NCI-H69 (cell line): ENCODE results near the gene TBX2.
"Not testable (repeated sequence)": the region's sequence is repeated elsewhere in the genome, so short reads cannot be mapped to it uniquely, and the experiment has no call there.

Experiments
- DNase-seq: peaks from one replicate; lab custom pipeline; 2025; lab: John Stamatoyannopoulos, UW

The TBX2 gene

DNA sequence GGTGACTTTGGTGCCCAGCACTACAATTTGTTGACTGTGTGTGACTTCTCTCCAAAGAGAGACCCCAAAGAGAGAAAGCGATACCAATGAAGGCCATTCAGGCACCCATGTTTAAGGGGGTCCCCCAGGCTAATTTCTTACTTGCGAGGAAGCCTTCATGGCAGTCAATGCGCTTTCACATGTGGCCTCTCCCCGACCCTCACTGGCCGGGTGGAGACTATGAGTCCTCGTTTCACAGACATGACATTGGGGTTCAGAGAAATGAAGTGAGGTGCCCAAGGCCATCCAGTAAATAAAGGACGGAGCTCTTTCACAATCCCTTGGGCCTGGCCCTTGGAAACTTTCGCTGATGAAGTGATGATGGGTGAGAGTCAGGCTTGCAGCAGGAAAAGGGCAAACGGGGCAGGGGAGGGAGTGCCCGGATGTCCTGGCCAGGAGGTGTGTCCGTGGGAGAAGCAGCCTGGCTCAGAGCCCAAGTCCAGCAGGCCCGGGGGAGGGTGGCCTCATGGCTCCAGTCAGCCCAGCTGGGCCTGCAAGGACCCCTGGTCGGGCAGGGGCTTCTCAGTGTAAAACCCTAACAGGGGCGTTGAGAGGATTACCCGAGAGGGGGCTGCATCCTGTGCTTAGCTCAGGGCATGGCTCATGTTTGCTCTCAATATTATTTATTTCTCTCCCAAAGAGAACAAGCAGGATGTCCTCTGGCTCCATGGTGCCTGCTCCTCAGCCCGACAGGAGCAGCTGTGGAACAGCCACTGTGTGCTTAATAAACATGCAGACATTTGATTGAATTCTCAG, 14.7 kb downstream of the TBX2 start:
- peak; percentile 33 for DNase-seq

DNA sequence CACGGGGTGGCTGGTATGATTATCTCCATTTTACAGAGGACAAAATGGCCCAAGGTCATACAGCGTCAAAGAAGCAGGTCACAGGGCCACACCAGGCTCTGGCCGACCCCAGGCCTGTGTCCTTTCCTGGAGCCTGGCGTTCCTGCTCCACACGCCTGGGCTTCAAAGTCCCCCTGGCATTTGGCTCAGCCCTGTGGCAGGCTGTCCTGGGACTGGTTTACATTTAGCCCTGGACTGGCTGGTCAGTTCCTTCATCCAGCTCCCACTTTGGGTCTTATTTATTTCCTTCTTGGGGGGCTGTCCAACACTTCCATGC, 15.3 kb downstream of the TBX2 start:
- no peak for DNase-seq

DNA sequence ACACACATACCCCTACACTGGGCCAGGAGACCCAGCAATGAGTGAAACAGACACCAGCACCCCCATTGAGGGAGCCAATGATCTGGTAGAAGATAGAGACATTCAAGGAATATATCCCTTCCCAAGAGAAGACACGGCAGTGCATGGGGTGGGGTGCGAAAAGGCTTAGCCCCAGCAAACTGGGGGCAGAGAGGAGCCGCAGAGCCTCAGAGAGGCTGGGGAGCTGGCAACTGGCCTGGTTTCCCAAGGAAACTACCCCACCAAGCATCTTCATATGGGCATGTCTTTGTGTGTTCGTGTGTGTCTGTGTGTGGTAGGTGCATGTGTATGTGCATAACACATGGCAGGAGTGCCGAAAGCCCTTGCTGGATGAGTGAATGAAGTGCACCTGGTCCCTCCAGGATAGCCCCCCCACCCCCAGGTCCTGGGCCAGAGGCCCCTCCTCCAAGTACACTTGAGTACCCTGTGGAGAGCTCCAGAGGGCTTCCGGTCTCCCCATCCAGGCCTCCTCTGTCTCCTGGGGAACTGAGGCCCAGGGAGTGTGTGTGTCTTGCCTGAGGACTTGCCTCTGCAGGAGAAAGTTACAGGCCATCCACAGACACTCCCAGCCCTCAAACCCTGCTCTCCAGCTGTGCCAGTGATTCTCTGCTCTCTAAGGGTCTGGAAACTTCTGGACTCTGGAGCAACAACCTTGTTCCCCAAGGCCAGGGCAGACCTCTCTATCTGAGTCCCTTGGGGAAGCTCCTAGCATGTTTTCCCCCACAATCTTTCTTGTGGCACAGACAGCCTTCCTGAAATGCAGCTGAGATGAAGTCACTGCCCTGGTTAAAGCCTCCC, 15.9 kb downstream of the TBX2 start:
- peak; percentile 41 for DNase-seq

DNA sequence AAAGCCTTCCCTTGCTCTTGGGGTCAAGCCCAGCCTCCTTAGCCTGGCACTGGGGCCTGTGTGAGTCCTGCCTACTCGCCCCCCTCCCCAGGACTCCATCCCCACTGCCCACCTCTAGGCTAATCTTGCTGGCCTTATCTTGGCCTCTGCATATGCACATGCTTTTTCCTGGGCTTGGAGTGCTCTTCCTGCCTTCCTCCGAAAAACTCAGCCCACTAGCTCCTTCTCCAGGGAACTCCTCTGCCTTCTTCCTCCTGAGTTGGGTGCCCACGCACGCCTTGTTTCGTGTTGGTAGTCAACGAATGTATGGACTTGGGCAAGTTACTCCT, 16.5 kb downstream of the TBX2 start:
- DNase-seq = no peak

DNA sequence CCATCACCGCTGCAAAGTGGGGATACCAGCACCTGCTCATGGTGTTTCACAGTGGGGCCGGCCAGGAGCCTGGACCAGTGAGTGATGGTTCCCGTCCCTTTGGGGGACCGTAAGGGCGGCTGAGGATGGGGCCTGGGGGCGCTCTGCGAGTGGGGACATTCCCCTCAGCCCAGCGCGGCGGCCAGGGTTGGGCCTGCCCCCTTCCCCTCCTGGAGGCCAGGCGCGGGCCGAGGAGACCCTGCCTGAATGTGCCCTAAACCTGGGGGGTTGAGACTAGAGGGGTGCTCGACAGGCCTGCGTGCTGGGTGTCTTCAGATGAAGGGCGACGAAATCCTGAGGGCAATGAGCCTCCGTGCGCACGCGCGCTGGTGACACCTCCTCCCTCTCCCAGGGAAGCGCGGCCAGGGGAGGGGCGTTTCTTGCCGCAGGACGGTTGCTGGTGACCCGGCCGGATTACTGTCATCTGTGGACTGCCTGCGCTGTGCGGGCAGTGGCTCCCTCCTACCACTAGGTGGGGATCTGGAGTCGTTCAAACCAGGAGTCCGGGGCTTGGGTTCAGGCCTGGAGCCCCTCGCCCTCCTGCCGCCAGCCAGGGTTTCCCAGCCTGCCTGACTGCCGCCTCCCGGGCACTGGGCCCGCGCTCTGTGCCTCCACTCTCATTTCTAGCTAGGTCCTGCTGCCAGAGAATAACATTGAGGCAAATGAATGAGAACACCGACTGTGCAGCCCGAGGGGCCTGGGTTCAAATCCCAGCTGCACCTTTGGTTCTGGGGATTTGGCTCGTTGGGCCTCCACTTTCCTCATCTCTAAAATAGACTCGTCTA, 17.1 kb downstream of the TBX2 start:
- DNase-seq = peak; percentile 88

DNA sequence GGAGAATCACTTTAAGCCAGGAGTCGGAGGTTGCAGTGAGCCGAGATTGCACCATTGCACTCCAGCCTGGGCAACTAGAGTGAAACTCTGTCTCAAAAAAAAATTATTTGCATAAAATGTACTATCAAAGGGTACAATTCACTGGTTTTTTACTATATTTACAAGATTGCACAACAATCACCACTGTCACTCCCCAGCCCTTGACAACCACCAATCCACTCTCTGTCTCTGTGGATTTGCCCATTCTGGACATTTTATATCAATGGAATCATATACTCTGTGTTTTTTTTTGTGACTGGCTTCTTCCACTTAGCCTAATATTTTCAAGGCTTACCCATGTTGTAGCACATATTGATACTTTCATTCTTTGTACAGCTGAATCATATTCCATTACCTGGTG, 18.8 kb downstream of the TBX2 start:
- no peak for DNase-seq

DNA sequence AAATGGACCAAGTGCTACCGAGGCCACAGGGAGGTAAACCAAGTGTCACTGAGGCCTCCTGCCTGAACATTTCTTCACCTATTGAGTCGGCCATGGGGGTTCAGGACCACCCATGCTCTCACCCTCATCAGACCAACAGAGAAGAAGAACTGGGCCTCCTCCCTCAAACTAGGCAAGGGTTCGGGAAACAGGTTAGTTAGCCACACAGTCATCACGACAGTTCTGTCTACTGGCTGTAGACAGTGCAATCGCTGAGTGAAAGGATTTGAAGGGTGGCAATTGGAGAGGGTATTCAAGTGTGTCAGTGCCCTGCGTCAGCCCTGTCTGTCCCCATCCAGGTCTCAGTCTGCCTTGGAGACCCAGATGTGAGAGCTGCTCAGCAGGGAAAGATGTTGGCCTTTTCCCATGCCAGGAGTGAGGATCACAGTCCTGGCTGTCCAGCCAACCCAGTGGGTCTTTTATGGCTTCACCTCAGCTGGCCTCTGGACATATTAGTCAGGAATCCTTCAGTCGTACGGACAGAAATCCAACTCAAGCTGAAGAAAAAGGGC, 19.9 kb downstream of the TBX2 start:
- DNase-seq = no peak

DNA sequence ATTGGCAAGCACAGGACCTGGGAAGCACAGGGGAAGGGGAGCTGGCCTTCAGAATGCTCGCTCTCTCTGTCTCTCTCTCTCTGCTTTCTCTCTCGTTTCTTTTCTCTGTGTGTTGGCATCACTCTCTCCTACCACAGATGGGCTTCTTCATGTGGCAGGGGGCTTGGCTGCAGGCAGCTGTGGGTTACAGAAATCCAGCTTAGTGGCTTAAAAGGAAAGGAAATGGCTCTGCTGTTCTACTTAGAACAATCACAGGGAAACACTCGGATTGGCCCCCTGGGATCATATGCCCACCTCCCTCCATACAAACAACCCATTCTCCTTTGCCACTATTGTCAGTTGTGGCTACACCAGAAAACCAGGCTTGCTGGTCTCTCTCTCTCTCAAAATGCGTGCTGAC, 20.4 kb downstream of the TBX2 start:
- no peak for DNase-seq

DNA sequence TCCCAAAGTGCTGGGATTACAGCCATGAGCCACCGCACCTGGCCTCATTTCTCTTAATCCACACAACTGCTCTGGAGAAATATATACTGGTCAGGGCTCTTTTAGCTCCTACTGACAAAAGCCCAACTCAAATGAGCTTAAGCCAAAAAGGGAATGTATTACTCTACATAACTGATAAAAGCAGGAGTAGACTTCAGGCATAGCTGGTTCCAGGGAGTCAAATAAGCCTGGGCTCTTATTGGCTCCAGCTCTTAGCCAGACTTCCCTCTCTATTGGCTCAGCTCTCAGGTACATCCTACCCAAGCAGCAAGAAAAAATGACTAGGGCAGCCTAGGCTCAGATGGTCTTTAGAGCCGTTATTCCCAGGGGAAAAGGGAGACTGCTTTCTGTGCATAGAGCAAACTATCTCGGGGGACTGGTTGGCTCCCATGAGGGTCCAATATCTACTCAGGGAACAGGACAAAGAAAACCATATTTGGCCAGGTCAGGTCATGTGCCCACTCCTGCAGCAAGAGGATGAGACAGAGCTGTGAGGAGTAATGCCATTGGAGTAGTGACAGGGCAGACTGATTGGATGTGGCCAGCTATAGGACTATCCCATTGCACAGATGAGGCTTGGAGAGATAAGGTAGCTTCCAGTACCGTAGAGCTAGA, 21.2 kb downstream of the TBX2 start:
- DNase-seq = peak; percentile 42

DNA sequence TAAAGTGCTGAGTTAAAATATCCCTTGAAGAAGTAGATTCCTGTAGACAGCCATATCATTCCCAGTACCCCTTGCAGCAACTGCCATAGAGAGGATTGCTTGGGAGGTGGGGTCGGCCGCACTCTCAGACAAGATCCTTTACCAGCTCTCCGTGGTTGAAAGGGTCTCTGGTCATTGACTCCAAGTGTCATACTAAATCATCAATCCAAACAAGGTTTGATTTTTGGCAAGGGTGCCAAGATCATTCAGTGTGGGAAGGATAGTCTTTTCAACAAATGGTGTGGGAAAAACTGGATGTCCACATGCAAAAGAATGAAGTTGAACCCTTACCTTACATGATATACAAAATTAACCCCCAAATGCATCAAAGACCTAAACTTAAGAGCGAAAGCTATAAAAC, 21.8 kb downstream of the TBX2 start:
- no peak for DNase-seq

DNA sequence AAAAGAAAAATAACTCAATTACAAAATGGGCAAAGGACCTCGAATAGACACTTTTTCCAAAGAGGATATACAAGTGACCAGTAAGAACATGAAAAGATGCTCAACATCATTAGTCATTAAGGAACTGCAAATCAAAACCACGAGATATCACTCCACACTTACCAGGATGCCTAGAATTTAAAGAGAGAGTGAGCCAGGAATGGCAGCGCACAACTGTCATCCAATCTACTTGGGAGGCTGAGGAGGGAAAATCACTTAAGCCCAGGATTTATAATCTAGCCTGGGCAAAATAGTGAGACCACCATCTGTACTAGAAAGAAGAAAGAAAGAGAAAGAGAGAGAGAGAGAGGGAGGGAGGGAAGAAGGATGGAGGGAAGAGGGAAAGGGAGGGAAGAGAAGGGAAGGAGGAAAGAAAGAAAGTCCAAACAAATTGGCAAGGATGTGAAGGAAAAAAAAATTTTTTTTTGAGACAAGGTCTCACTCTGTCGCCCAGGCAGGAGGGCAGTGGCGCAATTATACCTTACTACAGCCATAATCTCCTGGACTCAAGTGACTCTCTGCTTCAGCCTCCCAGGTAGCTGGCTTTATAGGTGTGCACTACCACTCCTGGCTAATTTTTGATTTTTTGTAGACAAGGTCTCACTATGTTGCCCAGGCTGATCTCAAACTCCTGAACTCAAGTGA, 22.6 kb downstream of the TBX2 start:
- DNase-seq = no peak

DNA sequence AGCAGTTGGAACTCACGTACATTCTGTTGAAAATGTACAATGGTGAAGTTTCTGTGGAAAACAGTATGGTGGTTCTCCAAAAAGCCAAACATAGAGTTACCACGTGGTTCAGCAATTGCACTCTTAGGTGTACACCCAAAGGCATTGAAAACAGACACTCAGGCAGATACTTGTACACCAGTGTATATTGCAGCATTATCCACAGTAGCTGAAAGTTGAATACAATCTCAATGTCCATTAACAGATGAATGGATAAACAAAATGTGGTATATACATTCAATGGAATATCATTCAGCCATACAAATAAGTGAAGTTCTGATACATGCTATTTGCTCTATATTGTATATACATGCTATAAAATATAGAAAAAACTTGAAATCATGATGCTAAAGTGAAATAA, 23.2 kb downstream of the TBX2 start:
- DNase-seq = no peak

DNA sequence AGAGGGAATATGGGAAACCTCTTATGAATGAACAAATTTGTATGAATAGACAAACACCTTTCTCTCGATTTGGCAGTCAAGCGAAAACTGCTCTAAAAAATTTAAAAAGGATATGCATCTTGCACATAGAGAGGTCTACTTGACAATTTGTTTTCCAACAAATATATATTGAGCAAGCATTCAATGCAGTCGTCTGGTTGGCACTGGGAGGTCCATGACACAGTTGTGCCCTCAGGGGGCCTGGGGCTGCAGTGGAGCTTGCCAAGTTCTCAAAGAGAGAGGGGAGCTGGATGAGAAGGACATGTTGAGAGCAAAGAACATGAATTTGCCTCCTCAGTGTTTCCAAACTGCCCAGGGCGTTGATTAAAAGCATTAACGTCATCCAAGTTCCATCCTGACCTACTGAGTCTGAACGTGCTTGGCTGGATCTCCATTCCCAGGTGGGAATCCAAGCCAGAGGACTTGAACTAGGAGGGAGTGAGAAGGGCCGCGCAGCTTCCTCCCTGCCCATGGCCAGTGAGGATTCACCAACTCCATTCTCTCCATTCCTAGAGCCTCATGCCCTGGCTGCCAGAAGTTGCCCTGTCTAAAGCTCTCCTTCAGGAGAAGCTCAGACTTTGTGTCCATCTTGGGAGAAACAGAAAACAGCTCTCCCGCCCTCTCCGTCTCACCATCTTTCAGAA, 24.5 kb downstream of the TBX2 start:
- DNase-seq = peak; percentile 30

DNA sequence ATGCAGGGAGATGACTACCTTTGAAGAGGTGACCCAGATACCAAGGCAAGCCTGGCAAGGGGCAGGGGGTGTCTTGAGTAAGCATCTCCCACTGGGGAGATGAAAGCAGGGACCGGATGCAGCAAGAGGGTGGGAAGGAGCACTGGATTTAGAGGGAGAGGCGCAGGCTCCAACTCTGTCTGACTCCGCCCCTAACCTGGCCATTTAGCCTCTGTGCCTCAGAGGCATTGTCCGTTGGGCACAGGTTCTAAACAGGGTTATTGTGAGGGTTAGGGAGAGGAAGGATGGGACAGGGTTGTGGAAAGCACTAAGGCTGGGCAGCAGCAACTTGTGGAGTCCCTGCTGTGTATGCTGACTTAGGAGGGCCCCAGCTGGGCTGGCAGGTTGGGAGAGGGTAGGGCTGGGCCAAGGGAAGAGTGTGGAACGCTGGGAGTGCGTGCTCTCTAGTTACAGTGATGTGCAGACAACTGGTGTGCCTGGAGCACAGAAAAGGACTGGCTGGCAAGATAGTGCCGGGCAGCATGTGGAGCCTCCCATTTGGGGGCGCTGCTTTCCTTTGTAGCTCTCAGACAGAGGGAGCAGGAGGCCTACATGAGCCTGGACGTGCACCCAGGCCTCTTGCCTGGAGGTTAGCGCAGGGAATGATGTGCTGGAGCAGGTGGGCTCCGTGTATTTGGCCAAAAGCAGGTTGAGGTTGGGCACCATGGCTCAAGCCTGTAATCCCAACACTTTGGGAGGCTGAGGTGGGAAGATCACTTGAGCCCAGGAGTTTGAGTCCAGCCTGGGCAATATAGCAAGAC, 26.2 kb downstream of the TBX2 start:
- peak; percentile 83 for DNase-seq

DNA sequence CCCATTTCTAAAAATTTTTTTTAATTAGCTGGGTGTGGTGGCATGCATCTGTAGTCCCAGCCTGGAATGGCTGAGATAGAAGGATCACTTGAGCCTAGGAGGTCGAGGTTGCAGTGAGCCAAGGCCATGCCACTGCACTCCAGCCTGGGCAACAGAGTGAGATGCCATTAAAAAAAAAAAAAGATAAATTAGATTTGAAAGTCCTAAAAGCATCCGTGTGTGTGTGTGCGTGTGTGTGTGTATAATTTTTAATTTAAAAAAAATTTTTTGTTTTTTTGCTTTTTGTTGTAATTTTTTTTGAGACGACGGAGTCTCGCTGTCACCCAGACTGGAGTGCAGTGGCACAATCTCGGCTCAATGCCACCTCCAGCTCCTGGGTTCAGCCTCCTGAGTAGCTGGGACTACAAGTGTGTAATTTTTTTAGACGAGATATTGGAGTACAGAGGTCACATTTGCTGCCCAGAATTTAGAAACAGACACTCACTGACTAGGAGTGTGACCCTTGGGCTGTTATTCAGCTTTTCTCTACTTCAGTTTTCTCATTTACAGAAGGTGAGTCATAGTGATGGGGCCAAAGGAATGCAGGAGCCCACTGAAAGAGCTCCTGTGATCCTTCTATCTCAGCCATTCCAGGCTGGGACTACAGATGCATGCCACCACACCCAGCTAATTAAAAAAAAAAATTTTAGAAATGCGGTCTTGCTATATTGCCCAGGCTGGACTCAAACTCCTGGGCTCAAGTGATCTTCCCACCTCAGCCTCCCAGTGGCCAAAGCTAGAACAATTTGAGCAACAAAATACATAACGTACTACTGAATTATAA, 27.1 kb downstream of the TBX2 start:
- no peak for DNase-seq

DNA sequence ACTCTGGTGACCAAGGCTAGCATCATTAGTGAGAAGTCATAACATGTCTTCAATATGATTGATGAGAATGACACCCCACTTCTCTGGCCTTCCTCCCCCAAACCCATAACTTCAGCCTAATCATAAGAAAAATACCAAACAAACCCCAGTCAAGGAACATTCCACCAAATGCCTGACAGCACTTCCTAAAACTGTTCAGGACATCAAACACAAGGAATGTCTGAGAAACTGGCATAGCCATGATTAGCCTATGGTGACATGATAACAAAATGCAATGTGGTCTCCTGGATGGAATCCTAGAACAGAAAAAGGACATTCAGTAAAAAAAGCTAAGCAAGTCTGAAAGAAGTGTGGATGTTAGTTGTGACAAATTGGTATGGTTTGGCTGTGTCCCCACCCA, 27.9 kb downstream of the TBX2 start:
- DNase-seq = no peak

DNA sequence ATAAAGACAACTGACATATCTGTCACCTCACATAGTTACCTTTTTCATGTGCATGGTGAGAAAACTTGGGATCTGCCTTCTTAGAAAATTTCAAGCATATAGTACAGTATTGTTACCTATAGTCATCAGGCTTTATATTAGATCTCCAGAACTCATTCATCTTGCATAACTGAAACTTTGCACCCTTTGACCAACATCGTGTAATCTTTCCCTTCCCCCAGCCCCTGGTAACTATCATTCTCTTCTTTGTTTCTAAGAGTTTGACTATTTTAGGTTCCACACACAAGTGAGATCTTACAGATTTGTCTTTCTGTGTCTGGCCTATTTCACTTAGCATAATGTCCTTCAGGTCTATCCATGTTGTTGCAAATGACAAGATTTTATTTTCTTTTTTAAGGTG, 29.6 kb downstream of the TBX2 start:
- DNase-seq = no peak

DNA sequence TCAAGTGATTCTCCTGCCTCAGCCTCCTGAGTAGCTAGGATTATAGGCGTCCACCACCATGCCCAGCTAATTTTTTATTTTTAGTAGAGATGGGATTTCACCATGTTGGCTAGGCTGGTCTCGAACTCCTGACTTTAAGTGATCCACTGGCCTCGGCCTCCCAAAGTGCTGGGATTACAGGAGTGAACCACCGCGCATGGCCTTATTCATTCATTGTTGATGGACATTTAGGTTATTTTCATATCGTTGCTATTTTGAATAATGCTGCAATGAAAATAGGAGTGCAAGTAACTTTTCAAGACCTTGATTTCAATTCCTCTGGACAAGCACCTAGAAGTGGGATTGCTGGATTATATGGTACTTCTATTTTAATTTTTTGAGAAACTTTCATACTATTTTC, 30.2 kb downstream of the TBX2 start:
- not testable (repeated sequence) for DNase-seq
